GM18873 (cell line): ENCODE measurements around the gene MBOAT1.

ENCODE experiments used
- ATAC-seq: cut with Tn5 transposase; IDR thresholded peaks from one replicate; pipeline ENCODE4 v1.9.1; 2021; ENCODE audit warnings: mild to moderate bottlenecking, moderate library complexity, moderate number of reproducible peaks; ENCODE audit not compliant: unreplicated experiment, low FRiP score

The MBOAT1 gene

DNA sequence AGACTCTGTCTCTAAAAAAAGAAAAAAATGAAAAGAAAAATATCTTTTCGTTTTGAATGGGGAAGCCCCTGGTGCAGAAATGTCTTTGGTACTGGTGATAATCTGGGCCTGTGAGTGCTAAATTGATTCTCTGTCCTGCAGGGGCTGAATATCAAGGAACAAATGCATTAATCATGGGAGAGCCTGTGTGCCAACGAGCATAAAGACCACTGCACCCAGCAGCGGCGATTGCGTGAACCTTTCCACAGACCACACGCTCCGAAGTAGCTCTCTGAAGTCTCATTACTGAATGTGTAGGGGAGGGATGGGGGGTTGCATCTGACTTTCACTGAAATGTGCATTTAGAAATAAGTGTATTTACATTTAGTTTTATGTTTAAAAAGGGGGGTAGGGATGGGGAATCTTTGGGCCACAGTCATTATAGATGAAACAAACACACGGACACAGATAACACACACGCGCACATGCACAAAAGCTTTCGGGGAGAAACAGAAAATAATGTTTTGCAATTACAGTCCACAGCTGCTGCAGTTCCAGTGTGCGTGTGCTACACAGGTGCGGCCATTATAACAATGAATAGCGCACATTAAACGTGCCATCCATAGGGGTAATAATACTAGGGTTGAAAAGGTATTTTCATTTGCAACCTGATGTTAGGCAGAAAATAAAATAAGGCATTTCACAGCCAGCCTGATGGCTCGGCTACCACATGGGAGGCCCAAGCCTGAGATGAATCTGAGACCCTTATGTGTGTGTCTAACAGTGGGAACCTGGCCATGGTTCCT, 154.0 kb downstream of the MBOAT1 start:
- ATAC-seq: no peak

DNA sequence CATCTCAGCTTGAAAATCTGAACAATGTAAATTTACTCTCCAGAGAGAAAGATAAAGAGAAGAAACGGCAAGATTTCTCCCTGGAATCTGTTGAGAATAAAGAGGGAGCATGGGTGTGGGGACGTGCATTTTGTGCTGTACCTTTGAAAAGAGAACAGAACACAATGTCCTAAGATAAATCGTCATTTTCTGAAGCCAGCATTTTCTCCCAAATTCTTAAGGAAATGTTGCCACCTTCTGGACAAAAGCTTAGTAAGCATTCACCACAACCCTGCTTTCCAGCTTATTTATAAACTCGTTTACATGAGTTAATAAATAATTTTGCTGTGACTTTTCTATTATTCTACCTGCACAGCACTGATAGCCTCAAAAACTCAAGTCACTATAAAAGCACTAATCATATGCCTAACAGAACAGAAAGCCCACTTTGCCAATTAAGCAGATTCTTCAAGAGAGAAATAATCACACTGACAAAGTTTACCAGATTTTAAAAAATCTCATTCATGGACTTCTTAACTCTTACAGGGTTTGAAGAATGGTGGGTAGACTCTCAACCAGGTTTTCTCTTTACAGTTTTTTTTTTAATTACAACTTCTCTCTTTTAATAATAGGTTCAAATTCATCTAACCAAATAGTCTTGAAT, 155.8 kb downstream of the MBOAT1 start:
- ATAC-seq: peak; percentile 72

- ATAC-seq: no peak
These were observed 156.4 kb downstream of the MBOAT1 start for GRCh38 chr6:20055916-20056315.
